ENCODE results near the gene RNF146. TPM values are rescaled to one million over a fixed set of nuclear protein-coding genes. Genes with fewer than 3 reads are reported as not detected.
"Not testable (repeated sequence)": the region's sequence is repeated elsewhere in the genome, so short reads cannot be mapped to it uniquely, and the experiment has no call there.

The RNF146 gene
- total and polyA plus RNA-seq, 10 of the 15 experiments (the other 5 are each of a cell fraction or from before 2014, with no cell fraction given) = 9.3 to 33.0 (median 17.8) TPM

GRCh38 chr6:127225497-127225896, 41.2 kb upstream of the RNF146 start:
- ATAC-seq = no peak
- POLR2A ChIA-PET = no interaction called here
- FAIRE-seq = no peak
- Histone ChIP-seq H3K27me3 (replicated peaks in 1 of 2; ENCODE audit: control insufficient read depth in 2 of 2, insufficient read depth in 2 of 2, low read length in 1 of 2) (no peaks in the 10 kb centered on the region), H3K79me2 (ENCODE audit: control insufficient read depth, insufficient read depth, low read length) (no peaks in the 10 kb centered on the region), H3K9ac (ENCODE audit: control insufficient read depth, insufficient read depth, low read length) (no peak overlapping the region), H3K4me3 (no peak overlapping the region), H3K4me2 (ENCODE audit: control insufficient read depth, insufficient read depth) (no peak overlapping the region), H2AFZ (ENCODE audit: control insufficient read depth, low read depth, low read length) (no peak overlapping the region), H4K20me1 (ENCODE audit: control insufficient read depth, insufficient read depth) (no peaks in the 10 kb centered on the region), H3K4me1 (ENCODE audit: control insufficient read depth, insufficient read depth, low read length) (no peaks in the 10 kb centered on the region), H3K36me3 (ENCODE audit: control insufficient read depth in 2 of 2, insufficient read depth in 2 of 2, low read length in 1 of 2) (no peaks in the 10 kb centered on the region), H3K9me3 (replicated peaks; ENCODE audit: control insufficient read depth, insufficient read depth, low read length) (no peaks in the 10 kb centered on the region), H3K27ac (ENCODE audit: control insufficient read depth, insufficient read depth) (no peak overlapping the region)
- SMC1A ChIA-PET (ENCODE audit: uncharacterized antibody, unreplicated experiment) = no interaction called here
- BruUV-seq (replicated peaks) = no TSS peak
- TF ChIP-seq BACH1 (IDR thresholded peaks at IDR 0.05; ENCODE audit: borderline replicate concordance) = no peak
- TF ChIP-seq USF2 (IDR thresholded peaks at IDR 0.05; ENCODE audit: borderline replicate concordance, low read depth, low read length) = no peak
- no peak for TF ChIP-seq IRF3 (IDR thresholded peaks at IDR 0.05)
- no peak for TF ChIP-seq SMAD1 (IDR thresholded peaks at IDR 0.05; ENCODE audit: low read depth, partially characterized antibody)
- RAD21 ChIA-PET (ENCODE audit: unreplicated experiment) = no interaction called here
- intact Hi-C loops (cut with micrococcal nuclease; ENCODE audit: unreplicated experiment) (no loop called here), in situ Hi-C loops (cut with MboI) (no loop called here)
- 6% methylated on average over 1 of the region's 1 CpG for WGBS (ENCODE audit: insufficient coverage, insufficient replicate concordance, low lambda C conversion rate, missing lambda C conversion rate)
- DNase-seq (ENCODE audit: low read depth, low spot score) = no peak
- CTCF ChIA-PET = no interaction called here

- H3K4me3 ChIP-seq; in situ Hi-C loops (cut with MboI); H3K9ac ChIP-seq (ENCODE audit: control insufficient read depth, insufficient read depth, low read length); DNase-seq (ENCODE audit: low read depth, low spot score); H3K27ac ChIP-seq (ENCODE audit: control insufficient read depth, insufficient read depth); POLR2A ChIA-PET; BruUV-seq (replicated peaks); H3K4me2 ChIP-seq (ENCODE audit: control insufficient read depth, insufficient read depth); H4K20me1 ChIP-seq (ENCODE audit: control insufficient read depth, insufficient read depth); SMC1A ChIA-PET (ENCODE audit: uncharacterized antibody, unreplicated experiment); H3K36me3 ChIP-seq (ENCODE audit: control insufficient read depth in 2 of 2, insufficient read depth in 2 of 2, low read length in 1 of 2); H2AFZ ChIP-seq (ENCODE audit: control insufficient read depth, low read depth, low read length); H3K4me1 ChIP-seq (ENCODE audit: control insufficient read depth, insufficient read depth, low read length); H3K27me3 ChIP-seq (replicated peaks in 1 of 2; ENCODE audit: control insufficient read depth in 2 of 2, insufficient read depth in 2 of 2, low read length in 1 of 2); ATAC-seq; H3K9me3 ChIP-seq (replicated peaks; ENCODE audit: control insufficient read depth, insufficient read depth, low read length); intact Hi-C loops (cut with micrococcal nuclease; ENCODE audit: unreplicated experiment); H3K79me2 ChIP-seq (ENCODE audit: control insufficient read depth, insufficient read depth, low read length); CTCF ChIA-PET; FAIRE-seq; RAD21 ChIA-PET (ENCODE audit: unreplicated experiment): not testable (repeated sequence)
- 0% methylated on average over 3 of the region's 3 CpGs for WGBS (ENCODE audit: insufficient coverage, insufficient replicate concordance, low lambda C conversion rate, missing lambda C conversion rate)
Observed at GRCh38 chr6:127233819-127234218, 32.8 kb upstream of the RNF146 start.
